DND-41 (cell line): ENCODE results near the gene RNPEP.
A peak's percentile ranks its signal among the peaks of the same experiment; 100 is the strongest.

Experiments
- ATAC-seq: fragments of 200-7000 bp; cut with Tn5 transposase; 3 replicates; pipeline ENCODE4 v1.9.1; 2021; ENCODE audit warnings: low read depth; ENCODE audit not compliant: insufficient read depth
- DNase-seq: peaks from one replicate; pipeline ENCODE4 v3.0.0-alpha.2; 2020
- H2AFZ ChIP-seq: 2 replicates; pipeline ENCODE4 v1.6.0; 2012; ENCODE audit warnings: low read depth, low read length
- H3K27ac ChIP-seq: 2 replicates; pipeline ENCODE4 v1.5.1; 2012; ENCODE audit warnings: low read length, inconsistent platforms
- H3K27me3 ChIP-seq: fragments of 200-600 bp; sonication (generic); 2 replicates; pipeline ENCODE4 v1.6.0; 2012; ENCODE audit warnings: low read length, mild to moderate bottlenecking, inconsistent platforms; ENCODE audit not compliant: insufficient read depth, poor library complexity
- H3K36me3 ChIP-seq: 2 replicates; pipeline ENCODE4 v1.5.1; 2012; ENCODE audit warnings: low read length, inconsistent platforms; ENCODE audit not compliant: insufficient read depth
- H3K4me1 ChIP-seq: 2 replicates; pipeline ENCODE4 v1.5.1; 2012; ENCODE audit warnings: mild to moderate bottlenecking, low read length; ENCODE audit not compliant: insufficient read depth
- H3K4me2 ChIP-seq: 2 replicates; pipeline ENCODE4 v1.6.0; 2012; ENCODE audit warnings: mild to moderate bottlenecking, moderate library complexity, low read length, inconsistent platforms; ENCODE audit not compliant: insufficient read depth
- H3K4me3 ChIP-seq, 2 experiments: fragments of 200-600 bp in 1 of 2; shearing (Covaris generic) in 1 of 2; 2 replicates each; pipeline ENCODE4 v1.5.1; 2012 to 2016; ENCODE audit warnings: inconsistent platforms in 2 of 2, low read length in 2 of 2, mild to moderate bottlenecking in 2 of 2, low read depth in 1 of 2, moderate library complexity in 1 of 2
- H3K79me2 ChIP-seq: 2 replicates; pipeline ENCODE4 v1.6.0; 2012; ENCODE audit warnings: low read length, inconsistent platforms; ENCODE audit not compliant: insufficient read depth
- H3K9ac ChIP-seq: 2 replicates; pipeline ENCODE4 v1.6.0; 2012; ENCODE audit warnings: low read depth, mild to moderate bottlenecking, inconsistent platforms, low read length, moderate library complexity
- H3K9me3 ChIP-seq: 2 replicates; pipeline ENCODE4 v1.5.1; 2012; ENCODE audit warnings: low read length, moderate library complexity, mild to moderate bottlenecking, inconsistent platforms; ENCODE audit not compliant: insufficient read depth, severe bottlenecking
- H4K20me1 ChIP-seq: 2 replicates; pipeline ENCODE4 v1.6.0; 2012; ENCODE audit warnings: low read length; ENCODE audit not compliant: insufficient read depth
- EZH2 ChIP-seq: IDR thresholded peaks from 3 replicates; pipeline ENCODE4 v1.6.1; 2012; ENCODE audit warnings: borderline replicate concordance, low read depth, mild to moderate bottlenecking, moderate library complexity, low read length, inconsistent platforms; ENCODE audit not compliant: severe bottlenecking
- TF ChIP-seq, protein P1 (sequence below): IDR thresholded peaks from 2 replicates; pipeline ENCODE4 v1.5.1; 2012; ENCODE audit warnings: borderline replicate concordance, low read length, moderate library complexity, mild to moderate bottlenecking; ENCODE audit not compliant: poor library complexity, severe bottlenecking; ENCODE audit errors: extremely low read depth

Gene RNPEP

DNA sequence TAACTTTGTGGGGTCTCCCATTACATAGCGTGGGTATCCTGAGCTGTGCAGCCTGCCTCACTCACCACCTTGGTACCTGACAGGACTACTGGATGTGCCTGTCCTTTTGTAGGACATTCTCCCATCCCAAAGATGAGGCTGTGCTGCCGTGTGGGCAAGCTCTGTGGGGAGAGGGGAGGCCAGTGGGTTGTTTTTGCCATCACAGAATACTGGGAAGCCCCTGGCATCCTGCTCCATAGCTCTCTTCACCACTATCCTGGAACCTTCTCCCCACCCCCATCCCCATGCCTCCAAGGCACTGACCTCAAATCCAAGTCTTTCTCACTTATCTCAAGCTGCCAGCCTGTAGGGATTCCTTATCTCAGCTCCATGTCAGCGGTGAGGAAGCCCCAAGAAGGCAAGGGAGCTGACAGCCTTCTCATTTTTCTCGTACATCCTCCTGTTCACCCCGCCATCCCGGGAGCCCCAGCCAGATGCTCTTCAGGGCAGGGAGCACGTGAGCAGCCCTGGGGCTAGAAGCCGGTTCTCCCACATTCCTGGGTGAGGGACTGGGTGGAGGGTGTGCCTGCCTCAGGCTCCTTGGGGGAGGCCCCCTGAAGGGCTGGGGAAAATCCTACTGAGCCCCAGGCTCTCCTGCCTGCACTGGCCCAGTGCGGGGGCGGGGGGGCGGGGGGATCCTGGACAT is 25.5 kb downstream of the RNPEP start:
- no peak for ATAC-seq
- H3K27me3 ChIP-seq, result no peaks in the 10 kb centered on the region
- no peak overlapping the region for H3K27ac ChIP-seq
- H4K20me1 ChIP-seq, result no peaks in the 10 kb centered on the region
- no peaks in the 10 kb centered on the region for H3K79me2 ChIP-seq
- H3K4me2 ChIP-seq, result no peak overlapping the region
- H3K36me3 ChIP-seq, result peaks cover 29% of the 10 kb centered on the region
- no peak overlapping the region for H3K4me3 ChIP-seq
- no peak for DNase-seq
- TF ChIP-seq, protein P1, sequence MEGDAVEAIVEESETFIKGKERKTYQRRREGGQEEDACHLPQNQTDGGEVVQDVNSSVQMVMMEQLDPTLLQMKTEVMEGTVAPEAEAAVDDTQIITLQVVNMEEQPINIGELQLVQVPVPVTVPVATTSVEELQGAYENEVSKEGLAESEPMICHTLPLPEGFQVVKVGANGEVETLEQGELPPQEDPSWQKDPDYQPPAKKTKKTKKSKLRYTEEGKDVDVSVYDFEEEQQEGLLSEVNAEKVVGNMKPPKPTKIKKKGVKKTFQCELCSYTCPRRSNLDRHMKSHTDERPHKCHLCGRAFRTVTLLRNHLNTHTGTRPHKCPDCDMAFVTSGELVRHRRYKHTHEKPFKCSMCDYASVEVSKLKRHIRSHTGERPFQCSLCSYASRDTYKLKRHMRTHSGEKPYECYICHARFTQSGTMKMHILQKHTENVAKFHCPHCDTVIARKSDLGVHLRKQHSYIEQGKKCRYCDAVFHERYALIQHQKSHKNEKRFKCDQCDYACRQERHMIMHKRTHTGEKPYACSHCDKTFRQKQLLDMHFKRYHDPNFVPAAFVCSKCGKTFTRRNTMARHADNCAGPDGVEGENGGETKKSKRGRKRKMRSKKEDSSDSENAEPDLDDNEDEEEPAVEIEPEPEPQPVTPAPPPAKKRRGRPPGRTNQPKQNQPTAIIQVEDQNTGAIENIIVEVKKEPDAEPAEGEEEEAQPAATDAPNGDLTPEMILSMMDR, result no peak
- no peak for TF ChIP-seq EZH2
- no peaks in the 10 kb centered on the region for H3K9me3 ChIP-seq
- no peak overlapping the region for H2AFZ ChIP-seq
- H3K9ac ChIP-seq, result no peak overlapping the region
- H3K4me1 ChIP-seq, result no peaks in the 10 kb centered on the region

GRCh38 chr1:202009326-202010179 is 27.1 kb downstream of the RNPEP start:
- Histone ChIP-seq H2AFZ (no peak overlapping the region), H3K9me3 (no peaks in the 10 kb centered on the region), H3K9ac (no peak overlapping the region), H3K4me3 (no peak overlapping the region), H4K20me1 (no peaks in the 10 kb centered on the region), H3K27ac (no peak overlapping the region), H3K27me3 (no peaks in the 10 kb centered on the region), H3K79me2 (no peaks in the 10 kb centered on the region), H3K4me1 (no peaks in the 10 kb centered on the region), H3K4me2 (no peak overlapping the region), H3K36me3 (peaks cover 13% of the 10 kb centered on the region)
- DNase-seq (peak; percentile 66), ATAC-seq (peak; percentile 88)
- TF ChIP-seq, protein P1, result peak; percentile 90
- no peak for TF ChIP-seq EZH2

DNA sequence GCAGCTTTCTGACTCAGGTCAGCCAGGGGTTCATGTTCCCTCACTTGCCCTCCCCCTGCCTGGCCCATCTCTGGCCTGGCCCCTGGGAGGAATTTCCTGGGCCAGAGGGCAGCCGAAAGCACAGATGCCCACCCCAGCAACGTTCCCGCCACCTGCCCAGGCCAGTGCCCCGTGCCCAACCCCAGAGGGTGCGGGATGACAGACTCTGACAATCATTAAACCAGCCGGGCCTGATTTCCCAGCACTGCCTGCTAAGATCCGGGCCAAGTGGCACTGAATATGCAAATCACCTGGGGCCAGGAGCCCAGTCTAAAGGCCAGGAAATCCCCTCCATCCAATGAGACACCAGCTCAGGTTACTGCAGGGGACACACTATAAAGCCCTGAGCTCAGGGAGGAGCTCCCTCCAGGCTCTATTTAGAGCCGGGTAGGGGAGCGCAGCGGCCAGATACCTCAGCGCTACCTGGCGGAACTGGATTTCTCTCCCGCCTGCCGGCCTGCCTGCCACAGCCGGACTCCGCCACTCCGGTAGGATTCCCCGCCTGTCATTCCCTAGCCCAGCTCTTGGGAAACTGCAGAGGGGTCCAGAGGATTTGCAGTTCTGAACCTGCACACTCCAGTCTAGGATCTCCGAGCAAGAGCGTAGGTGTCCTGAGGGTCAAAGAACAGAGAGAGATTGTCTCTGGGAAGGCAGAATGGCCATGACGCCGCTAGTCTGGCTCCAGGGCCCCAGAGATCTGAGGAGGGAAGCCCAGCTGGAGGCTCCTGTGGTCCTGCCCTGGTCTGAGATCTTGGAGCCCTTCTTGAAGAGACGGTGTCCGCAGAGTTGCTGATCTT is 27.9 kb downstream of the RNPEP start, which contains the start of gene ELF3:
TSS of gene ELF3 (plus strand) at position 408 of the 836 bp plus-strand sequence. CDS start 550 bp downstream, outside the sequence.
- Histone ChIP-seq H3K36me3 (peaks cover 5% of the 10 kb centered on the region), H3K4me3 (no peak within 1 kb of the TSS), H3K4me2 (no peak within 1 kb of the TSS), H3K27ac (no peak within 1 kb of the TSS), H3K79me2 (no peaks in the 10 kb centered on the region), H3K4me1 (no peaks in the 10 kb centered on the region), H3K9ac (no peak within 1 kb of the TSS), H3K9me3 (no peaks in the 10 kb centered on the region), H4K20me1 (no peaks in the 10 kb centered on the region), H2AFZ (no peak within 1 kb of the TSS), H3K27me3 (no peaks in the 10 kb centered on the region)
- no peak for TF ChIP-seq EZH2
- TF ChIP-seq, protein P1, result no peak
- no peak for ATAC-seq
- no peak for DNase-seq
